Testis (tissue), 2 donors: ENCODE measurements around the gene KRT7.

Experiments
- POLR2A ChIP-seq: fragments of 450-650 bp; IDR thresholded peaks from one replicate; pipeline ENCODE4 v1.6.1; 2017; ENCODE audit warnings: antibody characterized with exemption, mild to moderate bottlenecking, moderate library complexity
- TF ChIP-seq, protein P1 (sequence below), 3 experiments: fragments of 450-650 bp in 2 of 3; fragments of 200-600 bp in 1 of 3; sonication (generic) in 1 of 3; IDR thresholded peaks; one replicate each; pipeline ENCODE4 v1.5.1; 2016 to 2019; ENCODE audit warnings: antibody characterized with exemption in 3 of 3, mild to moderate bottlenecking in 2 of 3, moderate library complexity in 1 of 3

DNA sequence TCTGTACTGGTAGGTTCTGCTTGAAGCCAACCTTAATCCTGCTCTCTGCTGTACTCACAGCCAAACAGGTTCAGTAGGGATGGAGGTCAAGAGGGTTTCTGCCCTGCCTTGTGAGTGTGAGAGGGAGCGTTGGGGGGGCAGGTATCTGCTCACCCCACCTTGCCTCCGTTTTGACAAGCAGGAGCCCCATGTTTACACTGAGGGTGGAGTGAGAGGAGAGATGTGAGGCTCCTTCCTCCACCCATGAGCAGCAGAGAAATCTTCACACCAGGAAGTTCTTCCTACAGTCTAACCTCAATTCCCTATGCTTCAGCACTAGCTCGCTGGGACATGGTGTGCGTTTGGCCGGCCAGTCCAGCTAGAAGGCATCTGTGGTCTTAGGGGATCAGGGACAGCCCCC, 45.4 kb upstream of the KRT7 start:
- TF ChIP-seq, protein P1, sequence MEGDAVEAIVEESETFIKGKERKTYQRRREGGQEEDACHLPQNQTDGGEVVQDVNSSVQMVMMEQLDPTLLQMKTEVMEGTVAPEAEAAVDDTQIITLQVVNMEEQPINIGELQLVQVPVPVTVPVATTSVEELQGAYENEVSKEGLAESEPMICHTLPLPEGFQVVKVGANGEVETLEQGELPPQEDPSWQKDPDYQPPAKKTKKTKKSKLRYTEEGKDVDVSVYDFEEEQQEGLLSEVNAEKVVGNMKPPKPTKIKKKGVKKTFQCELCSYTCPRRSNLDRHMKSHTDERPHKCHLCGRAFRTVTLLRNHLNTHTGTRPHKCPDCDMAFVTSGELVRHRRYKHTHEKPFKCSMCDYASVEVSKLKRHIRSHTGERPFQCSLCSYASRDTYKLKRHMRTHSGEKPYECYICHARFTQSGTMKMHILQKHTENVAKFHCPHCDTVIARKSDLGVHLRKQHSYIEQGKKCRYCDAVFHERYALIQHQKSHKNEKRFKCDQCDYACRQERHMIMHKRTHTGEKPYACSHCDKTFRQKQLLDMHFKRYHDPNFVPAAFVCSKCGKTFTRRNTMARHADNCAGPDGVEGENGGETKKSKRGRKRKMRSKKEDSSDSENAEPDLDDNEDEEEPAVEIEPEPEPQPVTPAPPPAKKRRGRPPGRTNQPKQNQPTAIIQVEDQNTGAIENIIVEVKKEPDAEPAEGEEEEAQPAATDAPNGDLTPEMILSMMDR (IDR thresholded peaks at IDR 0.05), result no peak
- TF ChIP-seq POLR2A, result no peak
